HL-60 (cell line): ENCODE measurements around the gene WHAMM.

Experiments
- POLR2AphosphoS5 ChIP-seq: IDR thresholded peaks from 2 replicates; pipeline ENCODE4 v1.6.1; 2012; ENCODE audit warnings: low read depth
- TF ChIP-seq, protein P1 (sequence below): IDR thresholded peaks from one replicate; pipeline ENCODE4 v1.5.1; 2011; ENCODE audit warnings: low read length, control low read depth, inconsistent platforms; ENCODE audit not compliant: insufficient read depth
- TF ChIP-seq, protein P2 (sequence below): IDR thresholded peaks from 2 replicates; pipeline ENCODE4 v1.6.1; 2012; ENCODE audit warnings: low read depth; ENCODE audit not compliant: insufficient replicate concordance

DNA sequence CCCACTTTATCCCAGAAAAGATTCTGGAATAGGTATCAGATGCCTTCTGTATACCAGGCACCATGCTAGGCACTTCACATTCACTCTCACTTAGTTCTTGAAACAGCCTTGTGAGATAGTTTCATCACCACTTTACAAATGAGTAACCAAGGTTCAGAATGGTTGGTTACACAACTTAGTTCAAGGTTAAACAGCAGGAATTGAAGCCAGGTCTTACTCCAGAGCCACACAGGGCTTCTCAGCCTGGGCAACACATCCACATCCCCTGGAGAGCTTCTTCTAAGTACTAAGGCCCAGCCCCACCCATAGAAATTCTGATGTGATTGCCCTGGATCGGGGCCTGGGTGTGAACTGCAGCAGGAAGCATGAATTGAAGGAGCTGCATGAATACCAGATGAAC, 18.6 kb downstream of the WHAMM start:
- TF ChIP-seq, protein P1, sequence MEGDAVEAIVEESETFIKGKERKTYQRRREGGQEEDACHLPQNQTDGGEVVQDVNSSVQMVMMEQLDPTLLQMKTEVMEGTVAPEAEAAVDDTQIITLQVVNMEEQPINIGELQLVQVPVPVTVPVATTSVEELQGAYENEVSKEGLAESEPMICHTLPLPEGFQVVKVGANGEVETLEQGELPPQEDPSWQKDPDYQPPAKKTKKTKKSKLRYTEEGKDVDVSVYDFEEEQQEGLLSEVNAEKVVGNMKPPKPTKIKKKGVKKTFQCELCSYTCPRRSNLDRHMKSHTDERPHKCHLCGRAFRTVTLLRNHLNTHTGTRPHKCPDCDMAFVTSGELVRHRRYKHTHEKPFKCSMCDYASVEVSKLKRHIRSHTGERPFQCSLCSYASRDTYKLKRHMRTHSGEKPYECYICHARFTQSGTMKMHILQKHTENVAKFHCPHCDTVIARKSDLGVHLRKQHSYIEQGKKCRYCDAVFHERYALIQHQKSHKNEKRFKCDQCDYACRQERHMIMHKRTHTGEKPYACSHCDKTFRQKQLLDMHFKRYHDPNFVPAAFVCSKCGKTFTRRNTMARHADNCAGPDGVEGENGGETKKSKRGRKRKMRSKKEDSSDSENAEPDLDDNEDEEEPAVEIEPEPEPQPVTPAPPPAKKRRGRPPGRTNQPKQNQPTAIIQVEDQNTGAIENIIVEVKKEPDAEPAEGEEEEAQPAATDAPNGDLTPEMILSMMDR: no peak
- TF ChIP-seq POLR2AphosphoS5: no peak
- TF ChIP-seq, protein P2, sequence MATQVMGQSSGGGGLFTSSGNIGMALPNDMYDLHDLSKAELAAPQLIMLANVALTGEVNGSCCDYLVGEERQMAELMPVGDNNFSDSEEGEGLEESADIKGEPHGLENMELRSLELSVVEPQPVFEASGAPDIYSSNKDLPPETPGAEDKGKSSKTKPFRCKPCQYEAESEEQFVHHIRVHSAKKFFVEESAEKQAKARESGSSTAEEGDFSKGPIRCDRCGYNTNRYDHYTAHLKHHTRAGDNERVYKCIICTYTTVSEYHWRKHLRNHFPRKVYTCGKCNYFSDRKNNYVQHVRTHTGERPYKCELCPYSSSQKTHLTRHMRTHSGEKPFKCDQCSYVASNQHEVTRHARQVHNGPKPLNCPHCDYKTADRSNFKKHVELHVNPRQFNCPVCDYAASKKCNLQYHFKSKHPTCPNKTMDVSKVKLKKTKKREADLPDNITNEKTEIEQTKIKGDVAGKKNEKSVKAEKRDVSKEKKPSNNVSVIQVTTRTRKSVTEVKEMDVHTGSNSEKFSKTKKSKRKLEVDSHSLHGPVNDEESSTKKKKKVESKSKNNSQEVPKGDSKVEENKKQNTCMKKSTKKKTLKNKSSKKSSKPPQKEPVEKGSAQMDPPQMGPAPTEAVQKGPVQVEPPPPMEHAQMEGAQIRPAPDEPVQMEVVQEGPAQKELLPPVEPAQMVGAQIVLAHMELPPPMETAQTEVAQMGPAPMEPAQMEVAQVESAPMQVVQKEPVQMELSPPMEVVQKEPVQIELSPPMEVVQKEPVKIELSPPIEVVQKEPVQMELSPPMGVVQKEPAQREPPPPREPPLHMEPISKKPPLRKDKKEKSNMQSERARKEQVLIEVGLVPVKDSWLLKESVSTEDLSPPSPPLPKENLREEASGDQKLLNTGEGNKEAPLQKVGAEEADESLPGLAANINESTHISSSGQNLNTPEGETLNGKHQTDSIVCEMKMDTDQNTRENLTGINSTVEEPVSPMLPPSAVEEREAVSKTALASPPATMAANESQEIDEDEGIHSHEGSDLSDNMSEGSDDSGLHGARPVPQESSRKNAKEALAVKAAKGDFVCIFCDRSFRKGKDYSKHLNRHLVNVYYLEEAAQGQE: no peak
